H9 (cell line): ENCODE measurements around the gene CSMD2. TPM values are rescaled to one million over a fixed set of nuclear protein-coding genes. Genes with fewer than 3 reads are reported as not detected.

ENCODE experiments used
- DNase-seq: peaks from one replicate; pipeline ENCODE4 v3.0.0-alpha.2; 2017
- H2AFZ ChIP-seq: one replicate; pipeline ENCODE4 v1.6.1; 2013; ENCODE audit warnings: mild to moderate bottlenecking, low read length, control low read depth, moderate library complexity
- H2AK5ac ChIP-seq: 2 replicates; pipeline ENCODE4 v1.6.1; 2013; ENCODE audit warnings: low read length, control low read depth, mixed read lengths; ENCODE audit not compliant: insufficient read length
- H2BK120ac ChIP-seq: one replicate; pipeline ENCODE4 v1.6.1; 2013; ENCODE audit warnings: low read depth, mild to moderate bottlenecking, low read length, control low read depth, inconsistent platforms; ENCODE audit not compliant: poor library complexity, severe bottlenecking
- H2BK12ac ChIP-seq: 2 replicates; pipeline ENCODE4 v1.6.1; 2013; ENCODE audit warnings: low read length, control low read depth, mixed read lengths, low read depth; ENCODE audit not compliant: insufficient read length
- H2BK15ac ChIP-seq: 2 replicates; pipeline ENCODE4 v1.6.1; 2013; ENCODE audit warnings: low read depth, low read length, control low read depth
- H2BK20ac ChIP-seq: one replicate; pipeline ENCODE4 v1.6.1; 2013; ENCODE audit warnings: low read depth, mild to moderate bottlenecking, low read length, control low read depth, inconsistent platforms; ENCODE audit not compliant: poor library complexity, severe bottlenecking
- H2BK5ac ChIP-seq: 2 replicates; pipeline ENCODE4 v1.6.1; 2013; ENCODE audit warnings: low read length, control low read depth, mixed read lengths; ENCODE audit not compliant: insufficient read length
- H3K14ac ChIP-seq: 2 replicates; pipeline ENCODE4 v1.6.1; 2013; ENCODE audit warnings: low read length, control low read depth; ENCODE audit not compliant: insufficient read depth
- H3K18ac ChIP-seq: 2 replicates; pipeline ENCODE4 v1.6.1; 2013; ENCODE audit warnings: low read depth, mild to moderate bottlenecking, mixed read lengths, low read length, control low read depth; ENCODE audit not compliant: insufficient read length
- H3K23ac ChIP-seq: 2 replicates; pipeline ENCODE4 v1.6.1; 2013; ENCODE audit warnings: low read length, control low read depth, mixed read lengths, low read depth; ENCODE audit not compliant: insufficient read length
- H3K23me2 ChIP-seq: 2 replicates; pipeline ENCODE4 v1.6.1; 2013; ENCODE audit warnings: low read depth, mild to moderate bottlenecking, mixed read lengths, low read length, control low read depth; ENCODE audit not compliant: insufficient read length, poor library complexity, severe bottlenecking
- H3K27ac ChIP-seq: 2 replicates; pipeline ENCODE4 v1.5.1; 2013; ENCODE audit warnings: low read length, control low read depth, mixed read lengths, low read depth; ENCODE audit not compliant: insufficient read length
- H3K27me3 ChIP-seq: 2 replicates; pipeline ENCODE4 v1.6.1; 2013; ENCODE audit warnings: low read length, control low read depth, inconsistent platforms; ENCODE audit not compliant: insufficient read depth
- H3K4ac ChIP-seq: 2 replicates; pipeline ENCODE4 v1.6.1; 2013; ENCODE audit warnings: low read depth, mild to moderate bottlenecking, control low read depth, inconsistent platforms, low read length, moderate library complexity
- H3K4me1 ChIP-seq: 2 replicates; pipeline ENCODE4 v1.6.1; 2013; ENCODE audit warnings: low read length, control low read depth, inconsistent platforms; ENCODE audit not compliant: insufficient read depth
- H3K4me2 ChIP-seq: 2 replicates; pipeline ENCODE4 v1.6.1; 2013; ENCODE audit warnings: low read length, control low read depth, mixed read lengths; ENCODE audit not compliant: insufficient read length, insufficient read depth
- H3K56ac ChIP-seq: 2 replicates; pipeline ENCODE4 v1.6.1; 2013; ENCODE audit warnings: low read depth, mild to moderate bottlenecking, mixed read lengths, low read length, control low read depth; ENCODE audit not compliant: insufficient read length
- H3K79me1 ChIP-seq: 2 replicates; pipeline ENCODE4 v1.6.1; 2013; ENCODE audit warnings: low read depth, mild to moderate bottlenecking, moderate library complexity, low read length, control low read depth, inconsistent platforms; ENCODE audit not compliant: insufficient read depth, poor library complexity, severe bottlenecking
- H3K79me2 ChIP-seq: 2 replicates; pipeline ENCODE4 v1.6.1; 2013; ENCODE audit warnings: low read length, control low read depth, inconsistent platforms; ENCODE audit not compliant: insufficient read depth
- H3K9ac ChIP-seq: 2 replicates; pipeline ENCODE4 v1.6.1; 2013; ENCODE audit warnings: low read length, control low read depth, mixed read lengths; ENCODE audit not compliant: insufficient read length; ENCODE audit errors: extremely low read depth
- H3K9me3 ChIP-seq: one replicate; pipeline ENCODE4 v1.6.1; 2013; ENCODE audit warnings: low read depth, low read length, inconsistent platforms; ENCODE audit not compliant: control insufficient read depth
- H3T11ph ChIP-seq: one replicate; pipeline ENCODE4 v1.6.1; 2013; ENCODE audit warnings: mild to moderate bottlenecking, low read length, control low read depth, inconsistent platforms
- H4K20me1 ChIP-seq: one replicate; pipeline ENCODE4 v1.6.1; 2013; ENCODE audit not compliant: control insufficient read depth, insufficient read length, insufficient read depth
- H4K5ac ChIP-seq: 2 replicates; pipeline ENCODE4 v1.6.1; 2013; ENCODE audit warnings: low read depth, mild to moderate bottlenecking, mixed read lengths, low read length, control low read depth; ENCODE audit not compliant: insufficient read length
- H4K8ac ChIP-seq: replicated peaks from 2 replicates; pipeline ENCODE4 v1.6.1; 2013; ENCODE audit warnings: low read length, control low read depth, mixed read lengths, low read depth; ENCODE audit not compliant: insufficient read length
- H4K91ac ChIP-seq: 2 replicates; pipeline ENCODE4 v1.6.1; 2013; ENCODE audit warnings: low read depth, mild to moderate bottlenecking, moderate library complexity, mixed read lengths, low read length, control low read depth; ENCODE audit not compliant: insufficient read length
- H3K27ac Mint-ChIP-seq, 3 experiments: 2 replicates in 2 of 3; 3 replicates in 1 of 3; pipeline ENCODE4 v1.8.0; 2020 to 2021; ENCODE audit warnings: mixed read lengths in 3 of 3, mild to moderate bottlenecking in 1 of 3, moderate library complexity in 1 of 3
- H3K27me3 Mint-ChIP-seq: 2 replicates; pipeline ENCODE4 v1.8.0; 2021; ENCODE audit warnings: low read depth, mild to moderate bottlenecking, moderate library complexity, mixed read lengths
- H3K36me3 Mint-ChIP-seq, 3 experiments: 2 replicates in 2 of 3; 3 replicates in 1 of 3; pipeline ENCODE4 v1.8.0; 2020 to 2021; ENCODE audit warnings: low read depth in 3 of 3, mixed read lengths in 3 of 3; ENCODE audit not compliant: insufficient read depth in 1 of 3
- H3K4me1 Mint-ChIP-seq, 2 experiments: 2 replicates each; pipeline ENCODE4 v1.8.0; 2020; ENCODE audit warnings: mixed read lengths in 2 of 2
- H3K4me3 Mint-ChIP-seq, 2 experiments: 2 replicates in 1 of 2; 3 replicates in 1 of 2; pipeline ENCODE4 v1.8.0; 2020 to 2021; ENCODE audit warnings: mild to moderate bottlenecking in 2 of 2, mixed read lengths in 2 of 2, moderate library complexity in 1 of 2
- H3K9me3 Mint-ChIP-seq, 2 experiments: 2 replicates in 1 of 2; 3 replicates in 1 of 2; pipeline ENCODE4 v1.8.0; 2020; ENCODE audit warnings: mild to moderate bottlenecking in 2 of 2, mixed read lengths in 2 of 2, moderate library complexity in 1 of 2
- CTCF ChIP-seq: fragments of 200-600 bp; sonication (generic); conservative IDR thresholded peaks from 3 replicates; pipeline ENCODE4 v1.8.0; 2021; ENCODE audit warnings: antibody characterized with exemption, mild to moderate bottlenecking
- whole genome bisulfite sequencing: extraction: QIAGEN DNeasy Blood & Tissue Kit; methylation state at CpG from one replicate; pipeline ENCODE4 v1.1.7; 2013; ENCODE audit warnings: missing lambda C conversion rate, low lambda C conversion rate, mixed read lengths; ENCODE audit not compliant: insufficient read length; ENCODE audit errors: extremely low coverage; 5-methylcytosine and 5-hydroxymethylcytosine counted together
- total RNA-seq: library from RNA; stranded (reverse); gene quantifications from 2 replicates; pipeline ENCODE4 v1.2.1, GENCODE V29; 2021

Gene CSMD2
- total RNA-seq, 1 experiment from 2014 or later = 6.4 TPM

DNA sequence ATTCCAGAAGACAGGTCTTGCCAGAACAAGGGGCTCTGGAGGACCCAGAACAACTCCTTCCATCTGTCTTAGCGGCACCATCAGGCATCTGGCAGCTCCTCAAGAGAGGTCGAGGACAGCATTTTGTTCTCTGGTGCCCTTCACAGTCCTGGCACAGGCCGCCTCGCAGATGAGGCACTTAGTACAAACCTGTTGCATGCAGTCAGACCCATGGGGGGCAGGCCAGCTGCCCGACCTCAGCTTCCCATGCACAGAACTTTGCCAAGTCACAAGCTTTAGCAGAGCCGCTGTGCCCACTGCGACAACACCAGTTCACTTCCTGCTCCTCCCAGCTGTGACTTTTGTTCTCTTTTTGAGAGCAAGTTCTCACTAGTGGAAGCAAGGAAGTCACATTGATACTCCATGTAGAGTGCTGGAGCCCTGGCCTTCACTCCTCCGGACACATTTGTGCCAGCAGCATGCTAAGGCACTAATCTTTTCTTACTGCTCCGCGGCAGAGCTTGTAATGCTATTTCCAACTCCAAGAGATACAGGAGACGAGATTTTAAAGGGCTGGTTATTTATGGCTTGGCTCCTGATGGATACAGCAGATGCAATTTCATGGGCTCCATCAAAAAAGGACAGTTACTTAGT is 256.6 kb downstream of the CSMD2 start:
- Histone ChIP-seq H4K8ac (no peak overlapping the region), H2AFZ (no peak overlapping the region), H2BK20ac (no peak overlapping the region), H3K18ac (no peak overlapping the region), H3K27me3 (no peaks in the 10 kb centered on the region), H3K9me3 (no peaks in the 10 kb centered on the region), H2BK12ac (no peak overlapping the region), H3K14ac (no peak overlapping the region; the same call in 1 of the 2 replicates), H2BK5ac (no peak overlapping the region), H3K79me2 (no peaks in the 10 kb centered on the region), H3K23me2 (no peaks in the 10 kb centered on the region), H3K56ac (no peak overlapping the region), H3T11ph (no peak overlapping the region), H3K9ac (no peak overlapping the region), H2AK5ac (no peak overlapping the region), H2BK120ac (no peak overlapping the region), H3K79me1 (no peaks in the 10 kb centered on the region), H3K4me2 (no peak overlapping the region), H4K5ac (no peak overlapping the region), H2BK15ac (no peak overlapping the region), H3K4ac (no peak overlapping the region), H3K4me1 (no peaks in the 10 kb centered on the region), H4K20me1 (no peaks in the 10 kb centered on the region), H4K91ac (no peak overlapping the region), H3K23ac (no peak overlapping the region), H3K27ac (no peak overlapping the region)
- peaks cover 0 to 4% (median 3%) of the 10 kb centered on the region in 3 experiments; a peak in 3 of 7 replicates for H3K36me3 Mint-ChIP-seq
- no peak overlapping the region for H3K4me3 Mint-ChIP-seq
- TF ChIP-seq CTCF = no peak
- H3K27ac Mint-ChIP-seq = no peak overlapping the region; a peak in 1 of 7 replicates
- no CpG with 5 or more reads among the region's 11 CpGs for WGBS
- H3K4me1 Mint-ChIP-seq = no peaks in the 10 kb centered on the region
- peaks cover 2% of the 10 kb centered on the region; the same call in 1 of the 2 replicates for H3K27me3 Mint-ChIP-seq
- DNase-seq = no peak
- H3K9me3 Mint-ChIP-seq = peaks cover 0 to 3% of the 10 kb centered on the region in 2 experiments; a peak in 2 of 5 replicates
